ENCODE results near the gene NOL9.

Gene NOL9

DNA sequence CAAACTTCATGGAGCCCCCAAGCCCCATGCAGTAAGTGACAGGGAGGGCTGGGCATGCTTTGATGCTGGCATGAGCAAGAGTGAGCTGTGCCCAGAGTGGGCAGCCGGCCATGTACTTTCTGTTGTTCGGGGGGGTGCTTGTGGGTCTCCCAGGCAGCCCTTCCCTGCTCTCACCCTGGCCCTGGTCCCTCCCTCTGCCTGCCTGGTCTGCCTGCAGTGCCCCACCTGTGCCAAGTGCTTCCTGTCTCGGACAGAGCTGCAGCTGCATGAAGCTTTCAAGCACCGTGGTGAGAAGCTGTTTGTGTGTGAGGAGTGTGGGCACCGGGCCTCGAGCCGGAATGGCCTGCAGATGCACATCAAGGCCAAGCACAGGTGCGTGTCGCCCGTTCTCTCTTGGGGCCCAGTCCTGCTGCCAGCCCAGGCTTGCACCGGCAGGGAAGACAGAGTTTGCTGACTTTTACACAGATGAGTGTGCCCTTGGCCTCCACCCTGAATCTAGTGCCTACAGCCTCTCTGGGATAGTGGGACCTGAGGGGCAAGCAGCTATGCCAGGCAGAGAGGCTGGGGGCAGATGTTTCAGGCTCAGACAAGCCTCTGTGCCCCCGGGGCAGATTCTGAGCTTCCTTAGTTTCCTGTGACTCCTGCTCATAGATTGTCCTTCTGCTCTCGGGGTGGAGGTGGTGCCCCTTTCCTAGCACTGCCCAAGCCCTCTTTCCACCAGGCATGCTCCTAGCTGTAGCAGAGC is 33.1 kb upstream of the NOL9 start:
- Mint-ChIP-seq H3K27ac (no peak overlapping the region), H3K9me3 (no peaks in the 10 kb centered on the region), H3K4me3 (no peak overlapping the region), H3K27me3 (ENCODE audit: low read depth) (no peaks in the 10 kb centered on the region), H3K36me3 (ENCODE audit: low read depth) (peaks cover 4% of the 10 kb centered on the region), H3K4me1 (peaks cover 2% of the 10 kb centered on the region)
- no peak for TF ChIP-seq CTCF (IDR thresholded peaks at IDR 0.05; ENCODE audit: unreplicated experiment in 3 of 3)

GRCh38 chr1:6586404-6586816 is 32.1 kb upstream of the NOL9 start:
- no peak overlapping the region for H3K4me3 Mint-ChIP-seq
- H3K27ac Mint-ChIP-seq: no peak overlapping the region
- H3K36me3 Mint-ChIP-seq (ENCODE audit: low read depth): peaks cover 4% of the 10 kb centered on the region
- H3K9me3 Mint-ChIP-seq: no peaks in the 10 kb centered on the region
- no peak for TF ChIP-seq CTCF (IDR thresholded peaks at IDR 0.05; ENCODE audit: unreplicated experiment in 3 of 3)
- H3K4me1 Mint-ChIP-seq: peaks cover 8% of the 10 kb centered on the region
- H3K27me3 Mint-ChIP-seq (ENCODE audit: low read depth): no peaks in the 10 kb centered on the region

DNA sequence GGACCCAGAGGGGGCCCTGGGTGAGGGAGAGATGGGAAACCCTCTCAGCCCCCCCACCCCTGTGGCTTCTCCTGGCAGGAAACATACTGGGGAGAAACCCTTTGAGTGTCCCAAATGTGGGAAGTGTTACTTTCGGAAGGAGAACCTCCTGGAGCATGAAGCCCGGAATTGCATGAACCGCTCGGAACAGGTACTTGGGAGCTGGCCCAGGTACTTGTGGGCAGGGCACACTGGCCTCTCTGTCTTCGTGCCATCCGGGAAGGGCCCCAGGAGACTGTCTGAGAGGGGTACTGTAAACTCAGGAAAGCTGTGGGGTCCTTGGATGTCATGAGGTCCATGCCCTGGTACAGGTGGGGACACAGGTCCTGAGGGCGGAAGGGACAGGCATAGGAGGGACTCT is 31.5 kb upstream of the NOL9 start:
- Mint-ChIP-seq H3K36me3 (ENCODE audit: low read depth) (peaks cover 4% of the 10 kb centered on the region), H3K27ac (no peak overlapping the region), H3K27me3 (ENCODE audit: low read depth) (no peaks in the 10 kb centered on the region), H3K4me3 (no peak overlapping the region), H3K4me1 (peaks cover 12% of the 10 kb centered on the region), H3K9me3 (no peaks in the 10 kb centered on the region)
- TF ChIP-seq CTCF (IDR thresholded peaks at IDR 0.05; ENCODE audit: unreplicated experiment in 3 of 3): no peak

DNA sequence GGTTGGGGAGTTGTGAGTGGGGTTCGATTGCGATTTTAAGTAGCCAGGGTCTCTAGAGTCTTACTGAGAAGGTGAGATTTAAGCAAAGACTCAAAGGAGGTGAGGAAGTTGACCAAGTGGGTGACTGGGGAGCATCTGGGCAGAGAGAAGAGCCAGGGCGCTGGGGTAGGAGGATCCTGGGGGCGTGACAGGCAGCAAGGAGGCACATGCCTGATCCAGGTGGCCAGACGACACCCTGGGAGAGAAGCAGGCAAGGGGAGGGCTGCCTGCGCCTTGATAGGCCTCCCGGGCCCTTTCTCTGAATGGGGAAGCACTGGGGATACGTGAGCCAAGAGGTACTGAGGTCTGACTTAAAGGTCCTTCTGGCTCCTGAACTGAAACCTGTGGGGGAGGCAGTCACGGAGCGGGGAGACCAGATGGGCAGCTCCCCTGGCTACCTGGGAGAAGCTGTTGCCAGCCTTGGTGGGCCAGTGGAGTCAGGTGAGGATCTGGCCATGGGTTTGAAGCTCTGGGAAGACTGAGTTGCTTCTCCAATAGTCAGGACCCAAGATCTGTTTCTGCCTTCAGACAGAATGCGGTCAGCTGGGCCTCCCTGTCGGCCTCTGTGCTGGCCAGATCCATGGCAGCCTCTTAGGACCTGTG is 30.9 kb upstream of the NOL9 start:
- Mint-ChIP-seq H3K36me3 (ENCODE audit: low read depth) (peaks cover 4% of the 10 kb centered on the region), H3K27ac (no peak overlapping the region), H3K4me1 (peaks cover 17% of the 10 kb centered on the region), H3K4me3 (no peak overlapping the region), H3K27me3 (ENCODE audit: low read depth) (no peaks in the 10 kb centered on the region), H3K9me3 (no peaks in the 10 kb centered on the region)
- TF ChIP-seq CTCF (IDR thresholded peaks at IDR 0.05; ENCODE audit: unreplicated experiment in 3 of 3): no peak

- TF ChIP-seq CTCF (IDR thresholded peaks at IDR 0.05; ENCODE audit: unreplicated experiment in 3 of 3): no peak
- H3K27ac Mint-ChIP-seq: no peak overlapping the region
- H3K9me3 Mint-ChIP-seq: no peaks in the 10 kb centered on the region
- peak overlapping the region in 1 of 3 experiments; percentile 2 for H3K4me3 Mint-ChIP-seq
- H3K27me3 Mint-ChIP-seq (ENCODE audit: low read depth): no peaks in the 10 kb centered on the region
- H3K4me1 Mint-ChIP-seq: peaks cover 23% of the 10 kb centered on the region
- H3K36me3 Mint-ChIP-seq (ENCODE audit: low read depth): peaks cover 4% of the 10 kb centered on the region
These were observed 30.1 kb upstream of the NOL9 start for GRCh38 chr1:6584126-6585080.

Data from nephron (organoid).